ENCODE measurements around the gene GORASP2. TPM values are rescaled to one million over a fixed set of nuclear protein-coding genes. Genes with fewer than 3 reads are reported as not detected.

The GORASP2 gene
- total and polyA plus RNA-seq, 4 donors: 34.9 to 77.1 (median 56.8) TPM

GRCh38 chr2:171013851-171014250 is 84.8 kb downstream of the GORASP2 start:
- ATAC-seq (ENCODE audit: low FRiP score) (no peak), DNase-seq (no peak)
- WGBS, 2 donors: 45 to 97% methylated on average over 1 of the region's 1 CpG
- no peaks in the 10 kb centered on the region for H3K9me3 ChIP-seq (ENCODE audit: control insufficient read depth, low read length)
- H3K27ac ChIP-seq (ENCODE audit: low read depth in 1 of 2, low read length in 2 of 2): no peak overlapping the region
- H3K4me3 ChIP-seq (ENCODE audit: low read length in 2 of 2): no peak overlapping the region
- no peaks in the 10 kb centered on the region for H3K4me1 ChIP-seq (ENCODE audit: control insufficient read depth in 1 of 2, insufficient read depth in 2 of 2, low read length in 2 of 2)
- peaks cover 0 to 2% of the 10 kb centered on the region in 2 donors for H3K36me3 ChIP-seq (ENCODE audit: control insufficient read depth in 1 of 2, insufficient read depth in 2 of 2, low read length in 1 of 2)
- intact Hi-C loops (cut with DNase I): no loop called here
- H3K27me3 ChIP-seq (ENCODE audit: control insufficient read depth in 1 of 2, insufficient read depth in 2 of 2, low read length in 1 of 2): no peaks in the 10 kb centered on the region

DNA sequence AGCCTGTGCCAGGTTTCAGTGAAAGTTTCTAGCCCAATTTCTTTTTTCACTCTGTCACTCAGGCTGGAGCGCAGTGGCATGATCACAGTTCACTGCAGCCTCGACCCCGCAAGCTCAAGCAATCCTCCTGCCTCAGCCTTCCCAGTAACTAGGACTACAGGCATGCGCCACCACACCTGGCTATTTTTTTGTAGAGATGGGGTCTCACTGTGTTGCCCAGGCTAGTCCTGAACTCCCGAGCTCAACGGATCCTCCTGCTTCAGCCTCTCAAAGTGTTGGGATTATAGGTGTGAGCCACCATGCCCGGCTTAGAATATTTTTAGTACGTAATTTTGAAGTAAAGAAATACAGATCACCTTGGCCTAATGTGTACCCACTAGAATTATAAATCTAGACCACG is 87.1 kb downstream of the GORASP2 start:
- no peak overlapping the region for H3K27ac ChIP-seq (ENCODE audit: low read depth in 1 of 2, low read length in 2 of 2)
- no peaks in the 10 kb centered on the region for H3K4me1 ChIP-seq (ENCODE audit: control insufficient read depth in 1 of 2, insufficient read depth in 2 of 2, low read length in 2 of 2)
- peaks cover 0 to under 1% of the 10 kb centered on the region in 2 donors for H3K36me3 ChIP-seq (ENCODE audit: control insufficient read depth in 1 of 2, insufficient read depth in 2 of 2, low read length in 1 of 2)
- H3K9me3 ChIP-seq (ENCODE audit: control insufficient read depth, low read length): no peaks in the 10 kb centered on the region
- no peaks in the 10 kb centered on the region for H3K27me3 ChIP-seq (ENCODE audit: control insufficient read depth in 1 of 2, insufficient read depth in 2 of 2, low read length in 1 of 2)
- WGBS, 2 donors: 94 to 97% methylated on average over 9 of the region's 9 CpGs
- intact Hi-C loops (cut with DNase I): no loop called here
- H3K4me3 ChIP-seq (ENCODE audit: low read length in 2 of 2): no peak overlapping the region
- DNase-seq (no peak), ATAC-seq (ENCODE audit: low FRiP score) (no peak)

Other genes starting within 250 kb of the GORASP2 start
- gene SP5, start 213.9 kb upstream of the GORASP2 start, total RNA-seq: 1 to 10 TPM; 3.2 to 3.6 TPM
- not detected for gene SP5, start 213.9 kb upstream of the GORASP2 start, polyA plus RNA-seq
- 1 to 10 TPM in 1 of 2 donors, under 1 TPM in 1; 0.69 to 1.3 TPM for gene ERICH2, start 158.9 kb upstream of the GORASP2 start, total RNA-seq
- gene ERICH2, start 158.9 kb upstream of the GORASP2 start, polyA plus RNA-seq: 1 to 10 TPM in 1 of 2 donors, not detected in 1; 3.0 TPM
- gene GAD1, start 112.4 kb upstream of the GORASP2 start, total RNA-seq: 1 to 10 TPM; 6.9 to 7.8 TPM
- 1 to 10 TPM; 1.6 to 2.0 TPM for gene GAD1, start 112.4 kb upstream of the GORASP2 start, polyA plus RNA-seq
- gene TLK1, start 231.6 kb downstream of the GORASP2 start, total RNA-seq: 10 to 100 TPM; 53.7 to 61.8 TPM
- gene TLK1, start 231.6 kb downstream of the GORASP2 start, polyA plus RNA-seq: 10 to 100 TPM; 12.3 to 15.2 TPM